HEK293 (cell line): ENCODE measurements around the gene VASP.

Experiments
- CTCF ChIA-PET: fragments of 350-600 bp; formaldehyde crosslinking; extraction: SDS; loops from one replicate; lab custom pipeline; 2021; ENCODE audit warnings: antibody characterized with exemption; lab: Yijun Ruan, JAX
- POLR2A ChIA-PET: fragments of 300-600 bp; formaldehyde crosslinking; extraction: SDS; loops from one replicate; lab custom pipeline; 2020; ENCODE audit warnings: antibody characterized with exemption, inconsistent platforms; lab: Yijun Ruan, JAX
- H3K27ac ChIP-seq: fragments of 200-500 bp; sonication (Bioruptor generic); 2 replicates; pipeline ENCODE4 v1.5.1; 2014; ENCODE audit warnings: low read depth, low read length, control low read depth, inconsistent platforms; ENCODE audit errors: extremely low read depth
- H3K36me3 ChIP-seq, 2 experiments: fragments of 200-500 bp in 1 of 2; sonication (Bioruptor generic) in 1 of 2; 1 replicate in 1 of 2; 2 replicates in 1 of 2; pipeline ENCODE4 v1.5.1; 2014 to 2017; ENCODE audit warnings: inconsistent platforms in 2 of 2, low read length in 2 of 2; ENCODE audit not compliant: control insufficient read depth in 2 of 2, insufficient read depth in 1 of 2
- H3K4me1 ChIP-seq: fragments of 200-500 bp; sonication (Bioruptor generic); 2 replicates; pipeline ENCODE4 v1.5.1; 2014; ENCODE audit warnings: mild to moderate bottlenecking, low read length, inconsistent platforms; ENCODE audit not compliant: control insufficient read depth, insufficient read depth
- H3K4me3 ChIP-seq: 2 replicates; pipeline ENCODE4 v1.5.1; 2011; ENCODE audit warnings: low read depth, mild to moderate bottlenecking, control low read depth, low read length, moderate library complexity
- H3K9me3 ChIP-seq: fragments of 200-500 bp; sonication (Bioruptor generic); 2 replicates; pipeline ENCODE4 v1.5.1; 2014; ENCODE audit warnings: low read depth, low read length, inconsistent platforms; ENCODE audit not compliant: control insufficient read depth, insufficient read depth
- GLIS2 ChIP-seq: fragments of 450-650 bp; formaldehyde crosslinking; IDR thresholded peaks from 2 replicates; pipeline ENCODE4 v1.5.1; 2016; ENCODE audit warnings: missing biosample characterization, missing genetic modification characterization
- KLF10 ChIP-seq: fragments of 450-650 bp; IDR thresholded peaks from 2 replicates; pipeline ENCODE4 v1.5.1; 2018; ENCODE audit warnings: missing biosample characterization, mild to moderate bottlenecking, missing genetic modification characterization
- SCRT2 ChIP-seq: fragments of 450-650 bp; formaldehyde crosslinking; IDR thresholded peaks from 2 replicates; pipeline ENCODE4 v1.5.1; 2016; ENCODE audit warnings: missing biosample characterization, missing genetic modification characterization
- SP3 ChIP-seq: fragments of 450-650 bp; formaldehyde crosslinking; IDR thresholded peaks from 2 replicates; pipeline ENCODE4 v1.5.1; 2016; ENCODE audit warnings: missing biosample characterization, missing genetic modification characterization
- ZBTB48 ChIP-seq: fragments of 450-650 bp; formaldehyde crosslinking; IDR thresholded peaks from 2 replicates; pipeline ENCODE4 v1.5.1; 2016; ENCODE audit warnings: missing biosample characterization, missing genetic modification characterization
- ZNF112 ChIP-seq: fragments of 450-650 bp; formaldehyde crosslinking; IDR thresholded peaks from 2 replicates; pipeline ENCODE4 v1.5.0; 2017; ENCODE audit warnings: missing biosample characterization, missing genetic modification characterization
- ZNF354C ChIP-seq: fragments of 450-650 bp; formaldehyde crosslinking; IDR thresholded peaks from 2 replicates; pipeline ENCODE4 v1.5.1; 2016; ENCODE audit warnings: missing biosample characterization, missing genetic modification characterization, low read depth, borderline replicate concordance
- ZNF416 ChIP-seq: fragments of 450-650 bp; formaldehyde crosslinking; IDR thresholded peaks from 2 replicates; pipeline ENCODE4 v1.5.1; 2016; ENCODE audit warnings: missing biosample characterization, missing genetic modification characterization
- ZNF48 ChIP-seq: fragments of 450-650 bp; formaldehyde crosslinking; IDR thresholded peaks from 2 replicates; pipeline ENCODE4 v1.5.1; 2016; ENCODE audit warnings: missing biosample characterization, missing genetic modification characterization
- ZNF660 ChIP-seq: fragments of 450-650 bp; IDR thresholded peaks from 2 replicates; pipeline ENCODE4 v1.5.1; 2018; ENCODE audit warnings: missing biosample characterization, mild to moderate bottlenecking, missing genetic modification characterization
- ZNF777 ChIP-seq: fragments of 450-650 bp; formaldehyde crosslinking; IDR thresholded peaks from 2 replicates; pipeline ENCODE4 v1.5.1; 2017; ENCODE audit warnings: missing biosample characterization, missing genetic modification characterization, borderline replicate concordance
- ZSCAN30 ChIP-seq: fragments of 450-650 bp; IDR thresholded peaks from 2 replicates; pipeline ENCODE4 v1.5.1; 2018; ENCODE audit warnings: missing biosample characterization, mild to moderate bottlenecking, missing genetic modification characterization, moderate library complexity
- TF ChIP-seq, protein P1 (sequence below): fragments of 450-650 bp; formaldehyde crosslinking; IDR thresholded peaks from 2 replicates; pipeline ENCODE4 v1.5.1; 2016; ENCODE audit warnings: missing biosample characterization, missing genetic modification characterization
- TF ChIP-seq, protein P2 (sequence below): fragments of 450-650 bp; formaldehyde crosslinking; IDR thresholded peaks from 2 replicates; pipeline ENCODE4 v1.5.1; 2017; ENCODE audit warnings: missing biosample characterization, missing genetic modification characterization
- TF ChIP-seq, protein P3 (sequence below): fragments of 450-650 bp; formaldehyde crosslinking; IDR thresholded peaks from 2 replicates; pipeline ENCODE4 v1.5.1; 2016; ENCODE audit warnings: missing biosample characterization, missing genetic modification characterization
- TF ChIP-seq, protein P4 (sequence below): fragments of 450-650 bp; formaldehyde crosslinking; IDR thresholded peaks from 2 replicates; pipeline ENCODE4 v1.5.1; 2016; ENCODE audit warnings: missing biosample characterization, missing genetic modification characterization, borderline replicate concordance
- TF ChIP-seq, protein P5 (sequence below): fragments of 450-650 bp; formaldehyde crosslinking; IDR thresholded peaks from 2 replicates; pipeline ENCODE4 v1.5.1; 2017; ENCODE audit warnings: missing biosample characterization, missing genetic modification characterization
- TF ChIP-seq, protein P6 (sequence below): fragments of 450-650 bp; formaldehyde crosslinking; IDR thresholded peaks from 2 replicates; pipeline ENCODE4; 2016; ENCODE audit warnings: missing biosample characterization, missing genetic modification characterization
- TF ChIP-seq, protein P7 (sequence below): fragments of 450-650 bp; formaldehyde crosslinking; optimal IDR thresholded peaks from 2 replicates; pipeline ENCODE3; 2016; ENCODE audit warnings: missing biosample characterization, mild to moderate bottlenecking, missing genetic modification characterization
- TF ChIP-seq, protein P8 (sequence below): fragments of 450-650 bp; formaldehyde crosslinking; IDR thresholded peaks from 2 replicates; pipeline ENCODE4 v1.5.1; 2016; ENCODE audit warnings: missing biosample characterization, missing genetic modification characterization
- TF ChIP-seq, protein P9 (sequence below): fragments of 450-650 bp; formaldehyde crosslinking; IDR thresholded peaks from 2 replicates; pipeline ENCODE4 v1.5.1; 2016; ENCODE audit warnings: missing biosample characterization, missing genetic modification characterization

VASP gene

DNA sequence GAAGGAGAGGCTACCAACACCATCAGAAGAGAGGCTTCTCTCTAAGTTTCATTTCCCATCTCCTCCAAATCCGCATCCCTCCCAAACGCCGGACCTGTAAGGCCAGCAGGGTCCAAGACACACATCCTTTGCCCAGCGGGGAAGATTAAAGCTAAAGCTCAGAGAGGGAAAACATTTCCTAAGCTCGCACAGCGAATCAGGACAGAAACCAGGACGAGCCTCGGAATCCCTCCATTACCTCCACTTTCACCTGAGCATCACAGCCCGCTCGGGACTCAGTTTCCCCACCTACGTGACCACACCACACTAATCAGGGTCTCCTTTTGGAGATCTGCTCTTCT lies 40.2 kb upstream of the VASP start (continued):
- TF ChIP-seq ZBTB48 (tag by site-specific recombination) (no peak), ZNF660 (no peak)
- TF ChIP-seq, protein P1, sequence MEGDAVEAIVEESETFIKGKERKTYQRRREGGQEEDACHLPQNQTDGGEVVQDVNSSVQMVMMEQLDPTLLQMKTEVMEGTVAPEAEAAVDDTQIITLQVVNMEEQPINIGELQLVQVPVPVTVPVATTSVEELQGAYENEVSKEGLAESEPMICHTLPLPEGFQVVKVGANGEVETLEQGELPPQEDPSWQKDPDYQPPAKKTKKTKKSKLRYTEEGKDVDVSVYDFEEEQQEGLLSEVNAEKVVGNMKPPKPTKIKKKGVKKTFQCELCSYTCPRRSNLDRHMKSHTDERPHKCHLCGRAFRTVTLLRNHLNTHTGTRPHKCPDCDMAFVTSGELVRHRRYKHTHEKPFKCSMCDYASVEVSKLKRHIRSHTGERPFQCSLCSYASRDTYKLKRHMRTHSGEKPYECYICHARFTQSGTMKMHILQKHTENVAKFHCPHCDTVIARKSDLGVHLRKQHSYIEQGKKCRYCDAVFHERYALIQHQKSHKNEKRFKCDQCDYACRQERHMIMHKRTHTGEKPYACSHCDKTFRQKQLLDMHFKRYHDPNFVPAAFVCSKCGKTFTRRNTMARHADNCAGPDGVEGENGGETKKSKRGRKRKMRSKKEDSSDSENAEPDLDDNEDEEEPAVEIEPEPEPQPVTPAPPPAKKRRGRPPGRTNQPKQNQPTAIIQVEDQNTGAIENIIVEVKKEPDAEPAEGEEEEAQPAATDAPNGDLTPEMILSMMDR (tag by site-specific recombination): peak; percentile 49
- TF ChIP-seq, protein P2, sequence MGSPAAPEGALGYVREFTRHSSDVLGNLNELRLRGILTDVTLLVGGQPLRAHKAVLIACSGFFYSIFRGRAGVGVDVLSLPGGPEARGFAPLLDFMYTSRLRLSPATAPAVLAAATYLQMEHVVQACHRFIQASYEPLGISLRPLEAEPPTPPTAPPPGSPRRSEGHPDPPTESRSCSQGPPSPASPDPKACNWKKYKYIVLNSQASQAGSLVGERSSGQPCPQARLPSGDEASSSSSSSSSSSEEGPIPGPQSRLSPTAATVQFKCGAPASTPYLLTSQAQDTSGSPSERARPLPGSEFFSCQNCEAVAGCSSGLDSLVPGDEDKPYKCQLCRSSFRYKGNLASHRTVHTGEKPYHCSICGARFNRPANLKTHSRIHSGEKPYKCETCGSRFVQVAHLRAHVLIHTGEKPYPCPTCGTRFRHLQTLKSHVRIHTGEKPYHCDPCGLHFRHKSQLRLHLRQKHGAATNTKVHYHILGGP: no peak
- TF ChIP-seq, protein P3, sequence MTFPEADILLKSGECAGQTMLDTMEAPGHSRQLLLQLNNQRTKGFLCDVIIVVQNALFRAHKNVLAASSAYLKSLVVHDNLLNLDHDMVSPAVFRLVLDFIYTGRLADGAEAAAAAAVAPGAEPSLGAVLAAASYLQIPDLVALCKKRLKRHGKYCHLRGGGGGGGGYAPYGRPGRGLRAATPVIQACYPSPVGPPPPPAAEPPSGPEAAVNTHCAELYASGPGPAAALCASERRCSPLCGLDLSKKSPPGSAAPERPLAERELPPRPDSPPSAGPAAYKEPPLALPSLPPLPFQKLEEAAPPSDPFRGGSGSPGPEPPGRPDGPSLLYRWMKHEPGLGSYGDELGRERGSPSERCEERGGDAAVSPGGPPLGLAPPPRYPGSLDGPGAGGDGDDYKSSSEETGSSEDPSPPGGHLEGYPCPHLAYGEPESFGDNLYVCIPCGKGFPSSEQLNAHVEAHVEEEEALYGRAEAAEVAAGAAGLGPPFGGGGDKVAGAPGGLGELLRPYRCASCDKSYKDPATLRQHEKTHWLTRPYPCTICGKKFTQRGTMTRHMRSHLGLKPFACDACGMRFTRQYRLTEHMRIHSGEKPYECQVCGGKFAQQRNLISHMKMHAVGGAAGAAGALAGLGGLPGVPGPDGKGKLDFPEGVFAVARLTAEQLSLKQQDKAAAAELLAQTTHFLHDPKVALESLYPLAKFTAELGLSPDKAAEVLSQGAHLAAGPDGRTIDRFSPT (tag by site-specific recombination): no peak
- TF ChIP-seq, protein P4, sequence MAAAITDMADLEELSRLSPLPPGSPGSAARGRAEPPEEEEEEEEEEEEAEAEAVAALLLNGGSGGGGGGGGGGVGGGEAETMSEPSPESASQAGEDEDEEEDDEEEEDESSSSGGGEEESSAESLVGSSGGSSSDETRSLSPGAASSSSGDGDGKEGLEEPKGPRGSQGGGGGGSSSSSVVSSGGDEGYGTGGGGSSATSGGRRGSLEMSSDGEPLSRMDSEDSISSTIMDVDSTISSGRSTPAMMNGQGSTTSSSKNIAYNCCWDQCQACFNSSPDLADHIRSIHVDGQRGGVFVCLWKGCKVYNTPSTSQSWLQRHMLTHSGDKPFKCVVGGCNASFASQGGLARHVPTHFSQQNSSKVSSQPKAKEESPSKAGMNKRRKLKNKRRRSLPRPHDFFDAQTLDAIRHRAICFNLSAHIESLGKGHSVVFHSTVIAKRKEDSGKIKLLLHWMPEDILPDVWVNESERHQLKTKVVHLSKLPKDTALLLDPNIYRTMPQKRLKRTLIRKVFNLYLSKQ (tag by site-specific recombination): no peak
- TF ChIP-seq, all 188 proteins: peak for 6

DNA sequence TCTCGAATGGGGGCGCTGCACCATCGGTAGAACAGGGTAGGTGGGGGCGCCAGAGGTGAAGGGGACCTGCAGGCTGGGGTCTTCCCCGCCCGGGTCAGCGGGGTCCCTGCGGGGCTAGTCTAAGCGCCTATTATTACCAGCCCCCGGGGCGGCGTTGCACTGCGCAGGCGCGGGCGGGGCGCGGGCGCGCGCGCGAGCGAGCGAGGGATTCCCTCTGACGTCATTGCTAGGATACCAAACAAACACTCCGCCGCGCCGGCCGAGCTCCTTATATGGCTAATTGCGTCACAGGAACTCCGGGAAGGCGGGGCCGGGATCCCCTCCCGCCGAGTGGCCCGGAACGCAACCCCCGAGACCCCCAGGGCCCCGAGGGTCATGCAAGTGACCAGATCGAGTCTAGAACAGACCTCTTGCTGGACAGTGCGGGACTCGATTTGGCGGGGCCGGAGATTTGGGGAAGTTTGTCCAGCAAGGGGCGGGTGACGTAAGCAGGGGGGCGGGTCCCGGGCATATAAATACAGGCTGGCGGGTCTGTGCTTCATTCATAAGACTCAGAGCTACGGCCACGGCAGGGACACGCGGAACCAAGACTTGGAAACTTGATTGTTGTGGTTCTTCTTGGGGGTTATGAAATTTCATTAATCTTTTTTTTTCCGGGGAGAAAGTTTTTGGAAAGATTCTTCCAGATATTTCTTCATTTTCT lies 39.7 kb upstream of the VASP start, which contains the start of gene FOSB:
TSS of gene FOSB (plus strand) at position 541 of the 703 bp plus-strand sequence. CDS start 591 bp downstream, outside the sequence.
- H3K27ac ChIP-seq: peak within 1 kb of the TSS; percentile 58
- ChIA-PET POLR2A (interaction anchor here (0.6 to 3.1 kb wide), 15 partner anchors 9 to 201 kb away, joined by 3 to 52 read pairs (median 4); no protein-coding TSS in a partner anchor), CTCF (interaction anchor here (0.5 to 7.6 kb wide), 12 partner anchors 11 to 295 kb away, joined by 3 to 86 read pairs (median 3); partner anchors contain the start of gene GIPR)
- TF ChIP-seq, protein P5, sequence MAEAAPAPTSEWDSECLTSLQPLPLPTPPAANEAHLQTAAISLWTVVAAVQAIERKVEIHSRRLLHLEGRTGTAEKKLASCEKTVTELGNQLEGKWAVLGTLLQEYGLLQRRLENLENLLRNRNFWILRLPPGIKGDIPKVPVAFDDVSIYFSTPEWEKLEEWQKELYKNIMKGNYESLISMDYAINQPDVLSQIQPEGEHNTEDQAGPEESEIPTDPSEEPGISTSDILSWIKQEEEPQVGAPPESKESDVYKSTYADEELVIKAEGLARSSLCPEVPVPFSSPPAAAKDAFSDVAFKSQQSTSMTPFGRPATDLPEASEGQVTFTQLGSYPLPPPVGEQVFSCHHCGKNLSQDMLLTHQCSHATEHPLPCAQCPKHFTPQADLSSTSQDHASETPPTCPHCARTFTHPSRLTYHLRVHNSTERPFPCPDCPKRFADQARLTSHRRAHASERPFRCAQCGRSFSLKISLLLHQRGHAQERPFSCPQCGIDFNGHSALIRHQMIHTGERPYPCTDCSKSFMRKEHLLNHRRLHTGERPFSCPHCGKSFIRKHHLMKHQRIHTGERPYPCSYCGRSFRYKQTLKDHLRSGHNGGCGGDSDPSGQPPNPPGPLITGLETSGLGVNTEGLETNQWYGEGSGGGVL (tag by site-specific recombination): no peak
- TF ChIP-seq, protein P6, sequence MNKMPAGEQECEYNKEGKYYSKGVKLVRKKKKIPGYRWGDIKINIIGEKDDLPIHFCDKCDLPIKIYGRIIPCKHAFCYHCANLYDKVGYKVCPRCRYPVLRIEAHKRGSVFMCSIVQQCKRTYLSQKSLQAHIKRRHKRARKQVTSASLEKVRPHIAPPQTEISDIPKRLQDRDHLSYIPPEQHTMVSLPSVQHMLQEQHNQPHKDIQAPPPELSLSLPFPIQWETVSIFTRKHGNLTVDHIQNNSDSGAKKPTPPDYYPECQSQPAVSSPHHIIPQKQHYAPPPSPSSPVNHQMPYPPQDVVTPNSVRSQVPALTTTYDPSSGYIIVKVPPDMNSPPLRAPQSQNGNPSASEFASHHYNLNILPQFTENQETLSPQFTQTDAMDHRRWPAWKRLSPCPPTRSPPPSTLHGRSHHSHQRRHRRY (tag by site-specific recombination): no peak
- no peak for TF ChIP-seq ZNF48 (tag by site-specific recombination)
- TF ChIP-seq SCRT2 (tag by site-specific recombination): no peak
- TF ChIP-seq ZNF416 (tag by site-specific recombination): no peak
- TF ChIP-seq ZNF777 (tag by site-specific recombination): no peak
- TF ChIP-seq, protein P7, sequence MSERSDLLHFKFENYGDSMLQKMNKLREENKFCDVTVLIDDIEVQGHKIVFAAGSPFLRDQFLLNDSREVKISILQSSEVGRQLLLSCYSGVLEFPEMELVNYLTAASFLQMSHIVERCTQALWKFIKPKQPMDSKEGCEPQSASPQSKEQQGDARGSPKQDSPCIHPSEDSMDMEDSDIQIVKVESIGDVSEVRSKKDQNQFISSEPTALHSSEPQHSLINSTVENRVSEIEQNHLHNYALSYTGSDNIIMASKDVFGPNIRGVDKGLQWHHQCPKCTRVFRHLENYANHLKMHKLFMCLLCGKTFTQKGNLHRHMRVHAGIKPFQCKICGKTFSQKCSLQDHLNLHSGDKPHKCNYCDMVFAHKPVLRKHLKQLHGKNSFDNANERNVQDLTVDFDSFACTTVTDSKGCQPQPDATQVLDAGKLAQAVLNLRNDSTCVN: peak; percentile 75
- no peak for TF ChIP-seq ZNF112
- TF ChIP-seq ZSCAN30 (tag by site-specific recombination): 0 out of 2 replicates have a peak, but pooled peaks have one; percentile 7
- TF ChIP-seq, protein P8, sequence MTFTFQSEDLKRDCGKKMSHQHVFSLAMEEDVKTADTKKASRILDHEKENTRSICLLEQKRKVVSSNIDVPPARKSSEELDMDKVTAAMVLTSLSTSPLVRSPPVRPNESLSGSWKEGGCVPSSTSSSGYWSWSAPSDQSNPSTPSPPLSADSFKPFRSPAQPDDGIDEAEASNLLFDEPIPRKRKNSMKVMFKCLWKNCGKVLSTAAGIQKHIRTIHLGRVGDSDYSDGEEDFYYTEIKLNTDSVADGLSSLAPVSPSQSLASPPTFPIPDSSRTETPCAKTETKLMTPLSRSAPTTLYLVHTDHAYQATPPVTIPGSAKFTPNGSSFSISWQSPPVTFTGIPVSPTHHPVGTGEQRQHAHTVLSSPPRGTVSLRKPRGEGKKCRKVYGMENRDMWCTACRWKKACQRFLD (tag by site-specific recombination): no peak
- peak; percentile 84 for TF ChIP-seq SP3 (tag by site-specific recombination)
- TF ChIP-seq ZNF354C: no peak
- peak; percentile 12; the same call in 1 of the 2 replicates for TF ChIP-seq GLIS2 (tag by site-specific recombination)
- TF ChIP-seq, protein P9, sequence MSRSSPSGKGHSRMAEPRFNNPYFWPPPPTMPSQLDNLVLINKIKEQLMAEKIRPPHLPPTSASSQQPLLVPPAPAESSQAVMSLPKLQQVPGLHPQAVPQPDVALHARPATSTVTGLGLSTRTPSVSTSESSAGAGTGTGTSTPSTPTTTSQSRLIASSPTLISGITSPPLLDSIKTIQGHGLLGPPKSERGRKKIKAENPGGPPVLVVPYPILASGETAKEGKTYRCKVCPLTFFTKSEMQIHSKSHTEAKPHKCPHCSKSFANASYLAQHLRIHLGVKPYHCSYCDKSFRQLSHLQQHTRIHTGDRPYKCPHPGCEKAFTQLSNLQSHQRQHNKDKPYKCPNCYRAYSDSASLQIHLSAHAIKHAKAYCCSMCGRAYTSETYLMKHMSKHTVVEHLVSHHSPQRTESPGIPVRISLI: no peak
- peak; percentile 99 for TF ChIP-seq KLF10 (tag by site-specific recombination)

More for the DNA sequence above, 39.7 kb upstream of the VASP start, which contains the start of gene FOSB:
- H3K36me3 ChIP-seq: no peaks in the 10 kb centered on the region
- H3K4me3 ChIP-seq: peak within 1 kb of the TSS; percentile 65
- H3K4me1 ChIP-seq: peaks cover 5% of the 10 kb centered on the region; the same call in 1 of the 2 replicates
- H3K9me3 ChIP-seq: no peaks in the 10 kb centered on the region
